Nephron (organoid): Measurements from ENCODE around the gene ZNF414.

Source experiments
- H3K27ac Mint-ChIP-seq, 3 experiments: 2 replicates each; pipeline ENCODE4 v1.8.0; 2020; ENCODE audit warnings: mixed read lengths in 3 of 3, mild to moderate bottlenecking in 2 of 3, moderate library complexity in 1 of 3
- H3K27me3 Mint-ChIP-seq: 2 replicates; pipeline ENCODE4 v1.8.0; 2021; ENCODE audit warnings: low read depth, mild to moderate bottlenecking, moderate library complexity, mixed read lengths
- H3K36me3 Mint-ChIP-seq: 2 replicates; pipeline ENCODE4 v1.8.0; 2020; ENCODE audit warnings: low read depth, mixed read lengths
- H3K4me1 Mint-ChIP-seq: 2 replicates; pipeline ENCODE4 v1.8.0; 2020; ENCODE audit warnings: mixed read lengths
- H3K4me3 Mint-ChIP-seq, 3 experiments: 2 replicates each; pipeline ENCODE4 v1.8.0; 2020; ENCODE audit warnings: mild to moderate bottlenecking in 3 of 3, mixed read lengths in 3 of 3, moderate library complexity in 2 of 3
- H3K9me3 Mint-ChIP-seq: 2 replicates; pipeline ENCODE4 v1.8.0; 2020; ENCODE audit warnings: mixed read lengths
- CTCF ChIP-seq, 3 experiments: fragments of 200-600 bp; sonication (generic); IDR thresholded peaks; one replicate each; pipeline ENCODE4 v1.5.0; 2021; ENCODE audit warnings: antibody characterized with exemption in 3 of 3; ENCODE audit not compliant: unreplicated experiment in 3 of 3

The ZNF414 gene

GRCh38 chr19:8475005-8475404 is 39.0 kb downstream of the ZNF414 start:
- H3K4me3 Mint-ChIP-seq, result no peak overlapping the region
- TF ChIP-seq CTCF (IDR thresholded peaks at IDR 0.05; ENCODE audit: unreplicated experiment in 3 of 3), result no peak
- no peaks in the 10 kb centered on the region for H3K4me1 Mint-ChIP-seq
- no peaks in the 10 kb centered on the region for H3K27me3 Mint-ChIP-seq
- H3K9me3 Mint-ChIP-seq, result no peaks in the 10 kb centered on the region
- H3K27ac Mint-ChIP-seq, result no peak overlapping the region
- peaks cover 81% of the 10 kb centered on the region for H3K36me3 Mint-ChIP-seq

GRCh38 chr19:8473648-8474476 is 40.1 kb downstream of the ZNF414 start:
- H3K36me3 Mint-ChIP-seq, result peaks cover 86% of the 10 kb centered on the region
- no peak for TF ChIP-seq CTCF (IDR thresholded peaks at IDR 0.05; ENCODE audit: unreplicated experiment in 3 of 3)
- no peaks in the 10 kb centered on the region for H3K27me3 Mint-ChIP-seq
- H3K9me3 Mint-ChIP-seq, result no peaks in the 10 kb centered on the region
- H3K4me1 Mint-ChIP-seq, result peaks cover 3% of the 10 kb centered on the region
- peak overlapping the region in 1 of 3 experiments; percentile 1 for H3K27ac Mint-ChIP-seq
- H3K4me3 Mint-ChIP-seq, result no peak overlapping the region

DNA sequence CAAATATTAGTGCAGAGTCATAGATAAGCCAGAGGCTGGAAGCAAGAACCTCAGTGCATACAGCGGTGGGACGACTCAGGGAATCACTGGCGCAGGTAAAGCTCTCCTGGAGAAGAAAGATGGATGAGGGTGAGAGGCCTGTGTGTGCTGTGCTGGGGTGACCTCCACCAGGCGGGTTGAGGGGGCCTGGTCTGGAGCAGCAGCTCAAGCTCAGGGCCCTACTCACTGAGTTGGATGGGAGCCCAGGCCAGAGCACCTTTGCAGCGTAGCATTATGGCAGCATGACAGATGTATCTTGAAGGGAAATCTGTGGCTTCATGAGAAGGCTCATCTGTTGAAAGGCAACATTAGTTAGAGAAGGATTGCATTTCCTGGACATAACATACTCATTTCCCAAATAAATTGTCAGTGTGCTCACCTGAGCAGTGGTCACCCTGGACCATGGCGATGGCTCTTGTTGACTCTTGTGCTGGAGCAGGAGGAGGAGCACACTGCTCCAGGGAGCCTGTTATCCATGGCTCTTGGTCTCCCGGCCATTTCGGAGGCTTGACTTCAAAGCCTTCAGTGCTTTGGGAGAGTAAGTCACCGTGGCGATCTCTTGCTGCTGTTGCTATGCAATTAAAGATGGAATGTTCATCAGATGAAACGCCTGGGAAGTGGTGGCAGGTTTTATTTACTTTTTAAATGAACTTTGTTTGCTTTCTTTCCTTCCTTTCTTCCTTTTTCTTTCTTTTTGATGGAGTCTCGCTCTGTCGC is 44.2 kb downstream of the ZNF414 start:
- H3K4me1 Mint-ChIP-seq, result peaks cover 12% of the 10 kb centered on the region
- H3K9me3 Mint-ChIP-seq, result no peaks in the 10 kb centered on the region
- H3K27ac Mint-ChIP-seq, result peak overlapping the region in 2 of 3 experiments; percentile 5 to 31
- peaks cover 91% of the 10 kb centered on the region for H3K36me3 Mint-ChIP-seq
- H3K27me3 Mint-ChIP-seq, result no peaks in the 10 kb centered on the region
- no peak overlapping the region for H3K4me3 Mint-ChIP-seq
- no peak for TF ChIP-seq CTCF (IDR thresholded peaks at IDR 0.05; ENCODE audit: unreplicated experiment in 3 of 3)

DNA sequence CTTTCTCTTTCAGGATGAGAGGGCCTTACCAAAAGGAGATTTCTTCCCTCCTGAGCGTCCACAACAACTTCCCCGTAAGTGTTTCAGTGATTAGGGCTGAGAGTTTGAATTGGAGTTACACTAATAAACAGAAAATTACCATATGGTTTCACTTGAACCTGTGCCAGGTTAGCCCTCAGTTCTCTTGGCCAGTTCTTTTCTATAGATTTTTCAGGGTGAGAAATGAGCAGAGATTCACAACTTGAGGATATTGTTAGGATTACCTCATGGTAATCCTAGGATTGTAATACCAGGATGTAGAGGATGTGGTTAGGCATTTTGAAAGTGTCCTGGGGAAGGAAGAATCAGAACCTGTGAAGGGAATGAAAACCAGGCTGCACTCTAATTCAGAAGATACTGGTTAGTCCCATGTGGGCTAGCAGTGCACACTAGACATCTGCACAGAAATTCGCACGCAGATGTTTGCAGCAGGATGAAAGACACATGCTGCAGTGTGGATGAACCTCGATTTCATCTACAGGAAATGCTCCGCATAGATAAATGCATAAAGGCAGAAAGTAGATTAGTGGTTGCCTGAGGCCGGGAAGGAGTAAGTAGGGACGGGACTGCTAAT is 45.1 kb downstream of the ZNF414 start:
- Mint-ChIP-seq H3K36me3 (peaks cover 90% of the 10 kb centered on the region), H3K4me1 (peaks cover 12% of the 10 kb centered on the region), H3K27me3 (no peaks in the 10 kb centered on the region), H3K9me3 (no peaks in the 10 kb centered on the region), H3K27ac (peak overlapping the region; percentile 5 to 31 (median 26)), H3K4me3 (no peak overlapping the region)
- no peak for TF ChIP-seq CTCF (IDR thresholded peaks at IDR 0.05; ENCODE audit: unreplicated experiment in 3 of 3)

- TF ChIP-seq CTCF (IDR thresholded peaks at IDR 0.05; ENCODE audit: unreplicated experiment in 3 of 3), result no peak
- Mint-ChIP-seq H3K4me3 (no peak overlapping the region), H3K27me3 (no peaks in the 10 kb centered on the region), H3K9me3 (no peaks in the 10 kb centered on the region), H3K27ac (peak overlapping the region in 2 of 3 experiments; percentile 5 to 26), H3K4me1 (peaks cover 18% of the 10 kb centered on the region), H3K36me3 (peaks cover 89% of the 10 kb centered on the region)
Measured at GRCh38 chr19:8468124-8468523, 45.8 kb downstream of the ZNF414 start.
